Hematopoietic multipotent progenitor cell treated with erythropoietin and hydrocortisone succinate and interleukin-3 and kit ligand, for 8 days (in vitro differentiated cells): ENCODE results near the gene TRIM22.
"Not testable (repeated sequence)": the region's sequence is repeated elsewhere in the genome, so short reads cannot be mapped to it uniquely, and the experiment has no call there.

Source experiments
- DNase-seq: peaks from one replicate; pipeline ENCODE4 v3.0.0-alpha.2; 2015

Gene TRIM22

GRCh38 chr11:5689551-5689983, at the start of gene TRIM22:
Gene TRIM22 (plus strand): TSS chr11:5689790. CDS start chr11:5696233, 6,443 bp downstream.
- DNase-seq: peak; percentile 58

GRCh38 chr11:5639953-5640352, 49.6 kb upstream of the TRIM22 start:
- DNase-seq: no peak

- no peak for DNase-seq
Observed at GRCh38 chr11:5643585-5643984, 46.0 kb upstream of the TRIM22 start.

GRCh38 chr11:5646139-5646538, 43.5 kb upstream of the TRIM22 start:
- DNase-seq: no peak

- DNase-seq: no peak
Observed at GRCh38 chr11:5655474-5655873, 34.1 kb upstream of the TRIM22 start.

GRCh38 chr11:5656956-5657355, 32.6 kb upstream of the TRIM22 start:
- DNase-seq: not testable (repeated sequence)

GRCh38 chr11:5658318-5658717, 31.3 kb upstream of the TRIM22 start:
- no peak for DNase-seq

GRCh38 chr11:5663511-5663910, 26.1 kb upstream of the TRIM22 start:
- no peak for DNase-seq

GRCh38 chr11:5665051-5665570, 24.5 kb upstream of the TRIM22 start:
- peak; percentile 65 for DNase-seq

- DNase-seq: no peak
Observed at GRCh38 chr11:5665746-5666401, 23.7 kb upstream of the TRIM22 start.

- DNase-seq: no peak
Observed at GRCh38 chr11:5666402-5666793, 23.2 kb upstream of the TRIM22 start.

GRCh38 chr11:5671831-5672230, 17.8 kb upstream of the TRIM22 start:
- no peak for DNase-seq

- no peak for DNase-seq
Observed at GRCh38 chr11:5674391-5674790, 15.2 kb upstream of the TRIM22 start.

GRCh38 chr11:5679811-5680210, 9.8 kb upstream of the TRIM22 start:
- DNase-seq: no peak

- not testable (repeated sequence) for DNase-seq
Observed at GRCh38 chr11:5682890-5683441, 6.6 kb upstream of the TRIM22 start.

- peak; percentile 38 for DNase-seq
Observed at GRCh38 chr11:5683620-5684019, 6.0 kb upstream of the TRIM22 start.

- peak; percentile 33 for DNase-seq
Observed at GRCh38 chr11:5684036-5684645, 5.4 kb upstream of the TRIM22 start.

- DNase-seq: peak; percentile 94
Observed at GRCh38 chr11:5684646-5685362, 4.8 kb upstream of the TRIM22 start, which contains the start of gene TRIM5. Gene TRIM5 (minus strand): TSS chr11:5685074. CDS start chr11:5680177, 4,897 bp downstream.

GRCh38 chr11:5686426-5686825, 3.2 kb upstream of the TRIM22 start:
- no peak for DNase-seq

GRCh38 chr11:5688482-5688881, 1.1 kb upstream of the TRIM22 start:
- no peak for DNase-seq

- DNase-seq: peak; percentile 88
Observed at GRCh38 chr11:5690216-5690615, 626 bp downstream of the TRIM22 start.

- DNase-seq: peak; percentile 70
Observed at GRCh38 chr11:5690736-5691135, 1.1 kb downstream of the TRIM22 start.

GRCh38 chr11:5691238-5691963, 1.8 kb downstream of the TRIM22 start:
- peak; percentile 44 for DNase-seq
